HG02763 (cell line): ENCODE results near the gene CDK6.

Experiments used
- ATAC-seq: cut with Tn5 transposase; IDR thresholded peaks from one replicate; pipeline ENCODE4 v1.9.1; 2021; ENCODE audit warnings: mild to moderate bottlenecking, moderate library complexity; ENCODE audit not compliant: unreplicated experiment

The CDK6 gene

DNA sequence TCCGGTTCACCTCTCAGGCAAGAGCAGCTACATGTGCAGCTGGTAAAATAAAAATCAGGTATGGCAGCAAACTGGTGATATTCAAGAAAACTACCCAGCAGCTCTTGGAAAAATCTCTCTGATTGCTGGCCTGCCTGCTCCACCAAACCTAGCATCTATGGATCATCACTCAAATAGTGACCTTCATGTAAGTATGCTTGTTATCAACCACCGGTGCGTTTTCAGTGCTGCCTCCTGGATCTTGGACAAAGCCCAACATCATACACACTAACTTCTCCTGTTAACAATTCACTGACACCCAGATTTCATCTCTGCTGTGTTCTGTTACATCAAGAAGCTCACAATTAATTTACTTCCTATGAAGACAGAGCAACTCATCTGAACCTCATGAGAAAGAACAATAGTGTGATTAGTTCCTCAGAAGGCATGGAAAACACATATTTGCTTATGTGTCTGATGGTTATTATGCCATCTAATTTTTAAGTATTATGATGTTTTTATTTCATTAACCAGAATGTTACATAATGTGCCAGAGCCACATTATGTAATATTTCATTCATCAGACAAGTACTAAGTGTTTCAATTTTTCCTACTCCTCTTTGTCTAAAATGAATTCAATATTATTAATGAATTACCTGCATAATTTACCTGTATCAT lies 8.8 kb downstream of the CDK6 start:
- no peak for ATAC-seq

DNA sequence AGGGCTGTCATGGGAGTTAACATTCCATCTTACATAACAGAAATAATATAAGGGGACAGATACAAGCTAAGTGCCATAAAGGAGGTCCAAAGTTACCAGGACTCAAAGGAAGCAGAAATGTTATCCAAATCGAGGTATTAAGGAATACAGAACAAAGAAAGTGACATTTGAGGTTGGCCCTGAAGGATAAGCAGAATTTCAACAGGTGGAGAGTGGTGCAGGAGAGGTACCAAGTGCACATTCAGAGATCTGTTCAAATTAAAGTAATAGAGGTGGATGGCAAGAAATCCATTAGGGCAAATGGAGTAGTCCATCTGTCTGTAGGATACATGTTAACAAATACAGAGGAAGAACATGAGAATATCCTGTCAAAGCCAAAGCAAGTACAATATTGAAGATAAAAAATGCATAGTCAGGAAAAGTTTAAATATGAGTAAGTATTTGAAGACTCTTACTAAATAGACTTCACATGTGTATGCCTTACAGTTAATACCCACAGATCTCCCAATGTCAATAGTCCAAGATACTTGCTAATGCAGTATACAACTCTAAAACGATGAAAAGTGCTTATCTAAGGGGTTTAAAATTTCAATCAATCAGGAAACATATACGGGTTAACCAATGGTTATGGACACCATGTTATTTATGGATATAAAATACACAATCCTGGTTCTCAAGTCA lies 10.0 kb downstream of the CDK6 start:
- ATAC-seq = no peak

DNA sequence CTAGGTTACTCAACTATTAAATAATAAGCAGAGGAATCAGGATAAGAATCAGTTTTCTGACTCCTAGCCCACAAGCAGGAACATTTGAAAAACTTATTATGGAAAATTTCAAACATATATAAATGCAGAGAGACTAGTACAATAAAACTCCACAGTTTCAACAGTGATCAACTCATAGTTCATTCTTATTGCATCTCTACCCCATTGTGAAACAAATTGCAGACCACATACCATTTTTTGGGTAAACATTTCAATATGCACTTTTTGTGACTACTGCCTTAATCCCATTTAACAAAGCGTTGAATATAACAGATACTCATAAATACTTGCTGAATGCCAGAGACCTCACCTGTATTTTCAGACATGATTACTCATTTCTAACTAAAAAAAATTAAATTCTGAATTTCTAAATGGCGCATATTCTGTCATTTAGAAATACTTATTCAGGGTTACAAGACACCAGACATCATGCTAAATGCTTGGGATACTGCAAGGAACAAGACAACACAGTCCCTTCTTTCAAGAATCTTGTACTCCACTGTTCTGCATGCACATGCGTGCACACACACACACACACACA lies 11.4 kb downstream of the CDK6 start:
- ATAC-seq = no peak

DNA sequence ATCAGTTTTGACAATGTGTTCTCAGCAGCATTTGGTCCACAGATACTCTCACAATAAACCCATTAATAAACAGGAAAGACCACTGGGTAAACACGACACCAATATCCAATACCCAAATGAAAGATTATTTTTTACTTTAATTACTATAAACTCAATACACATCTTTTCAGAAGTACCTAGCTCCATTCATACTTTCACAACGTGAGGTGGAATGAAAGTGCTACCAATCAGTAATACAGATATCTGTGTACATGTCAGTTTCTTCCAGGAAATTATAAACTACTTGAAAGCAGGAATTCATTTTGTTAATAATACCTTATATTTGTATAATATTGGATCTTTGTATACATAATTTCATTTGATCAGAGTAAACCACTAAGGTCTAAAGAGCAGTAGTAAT lies 11.9 kb downstream of the CDK6 start:
- no peak for ATAC-seq

- no peak for ATAC-seq
Observed at GRCh38 chr7:92823042-92823441, 13.3 kb downstream of the CDK6 start.

DNA sequence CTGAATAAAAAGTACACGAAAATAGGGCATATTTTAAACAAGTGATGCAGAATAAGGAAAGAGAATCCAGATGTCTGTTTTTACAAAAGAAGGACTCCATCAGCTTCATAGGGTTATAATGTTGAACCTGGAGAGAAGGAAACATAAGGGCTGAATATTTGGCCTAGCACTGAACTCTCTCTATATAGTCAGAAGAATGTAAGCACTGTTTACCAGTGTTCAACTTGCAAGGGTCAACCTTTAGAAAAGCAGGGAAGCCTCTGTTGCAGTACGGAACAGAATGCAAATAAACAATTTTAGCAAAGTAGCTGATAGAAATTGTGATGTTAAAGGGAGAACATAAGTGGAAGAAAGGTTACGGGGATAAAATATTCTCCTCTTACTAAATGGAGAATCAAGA lies 16.2 kb downstream of the CDK6 start:
- no peak for ATAC-seq

DNA sequence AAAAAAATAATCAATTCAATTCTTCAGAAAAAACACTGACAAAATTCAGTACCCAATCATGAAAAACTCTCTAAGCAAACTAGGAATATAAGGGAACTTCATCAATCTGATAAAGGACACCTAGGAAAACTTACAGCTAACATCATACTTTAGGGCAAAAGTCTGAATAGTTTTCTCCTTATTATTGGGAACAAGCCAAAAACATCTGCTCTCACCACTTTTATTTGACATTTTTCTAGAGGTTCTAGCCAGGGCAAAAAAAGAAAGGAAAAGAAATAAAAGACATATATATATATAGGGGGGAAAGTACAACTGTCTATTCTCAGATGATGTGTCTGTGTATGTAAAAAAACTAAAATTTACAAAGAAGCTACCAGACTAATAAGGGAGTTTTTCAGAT lies 19.0 kb downstream of the CDK6 start:
- no peak for ATAC-seq

DNA sequence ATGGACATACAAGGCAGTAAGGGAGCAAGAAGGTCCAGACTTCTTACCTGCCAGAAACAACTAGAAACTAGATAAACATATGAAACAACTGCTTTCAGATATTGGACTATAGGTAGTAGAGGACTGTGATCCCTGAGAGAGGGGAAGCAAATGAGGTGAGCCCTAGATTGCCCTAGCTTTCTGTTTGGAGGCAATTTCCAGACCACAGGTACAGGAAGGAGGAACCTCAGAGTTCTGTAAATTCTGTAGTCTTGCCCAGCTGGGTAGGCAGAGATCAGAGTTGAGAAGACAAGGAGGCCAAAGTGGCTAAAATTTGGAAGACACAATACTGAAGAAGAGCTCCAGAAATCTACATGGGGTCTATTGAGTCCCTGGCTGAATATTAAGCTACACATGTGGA lies 21.0 kb downstream of the CDK6 start:
- peak; percentile 36 for ATAC-seq

DNA sequence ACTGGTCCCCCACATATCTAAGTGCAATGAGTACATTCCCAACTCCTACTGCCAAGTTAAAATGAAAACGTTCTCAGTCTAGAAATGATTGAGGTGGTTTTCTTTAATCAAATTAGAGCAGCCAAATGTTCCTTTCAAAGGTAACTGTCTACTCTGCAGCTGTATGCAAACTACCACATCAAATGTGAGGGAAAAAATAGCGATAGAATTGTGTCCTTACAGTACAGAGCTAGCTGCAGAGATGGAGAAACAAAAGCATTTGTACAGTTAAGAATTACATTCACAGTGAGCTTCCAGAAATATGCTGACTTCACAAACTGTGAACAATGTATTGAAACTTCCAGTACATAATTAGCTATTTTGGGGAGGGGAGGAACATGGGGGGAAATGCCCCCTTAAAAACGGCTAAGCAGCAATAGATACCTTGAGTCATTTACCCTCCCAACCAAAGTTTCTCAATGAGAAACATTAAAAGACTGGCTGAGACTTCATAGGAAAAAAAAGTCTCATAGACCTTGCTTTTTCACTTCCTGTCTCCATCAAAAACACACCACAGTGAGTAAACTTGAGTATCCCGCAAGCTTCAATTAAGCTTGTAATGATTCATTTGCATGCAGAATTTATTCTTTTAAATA lies 22.9 kb downstream of the CDK6 start:
- ATAC-seq = peak; percentile 62

DNA sequence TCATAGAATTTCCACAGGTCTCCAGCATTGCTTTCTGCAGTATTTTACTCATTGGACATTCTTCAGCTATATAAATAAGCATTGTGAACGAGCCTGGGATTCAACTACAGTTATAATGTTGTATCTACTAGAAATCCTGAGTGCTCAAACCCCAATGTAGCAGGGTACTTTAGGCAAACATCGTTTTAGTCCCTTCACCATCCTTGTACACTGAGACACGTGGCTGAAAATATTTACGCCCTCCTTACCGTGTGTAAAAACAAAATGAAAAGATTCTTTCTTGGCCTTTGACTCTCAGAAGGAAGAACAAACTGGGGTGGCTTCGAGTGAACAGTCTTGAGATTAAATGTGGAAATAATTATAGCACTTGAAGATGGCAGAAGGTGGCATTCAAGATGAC lies 25.2 kb downstream of the CDK6 start:
- ATAC-seq = no peak

DNA sequence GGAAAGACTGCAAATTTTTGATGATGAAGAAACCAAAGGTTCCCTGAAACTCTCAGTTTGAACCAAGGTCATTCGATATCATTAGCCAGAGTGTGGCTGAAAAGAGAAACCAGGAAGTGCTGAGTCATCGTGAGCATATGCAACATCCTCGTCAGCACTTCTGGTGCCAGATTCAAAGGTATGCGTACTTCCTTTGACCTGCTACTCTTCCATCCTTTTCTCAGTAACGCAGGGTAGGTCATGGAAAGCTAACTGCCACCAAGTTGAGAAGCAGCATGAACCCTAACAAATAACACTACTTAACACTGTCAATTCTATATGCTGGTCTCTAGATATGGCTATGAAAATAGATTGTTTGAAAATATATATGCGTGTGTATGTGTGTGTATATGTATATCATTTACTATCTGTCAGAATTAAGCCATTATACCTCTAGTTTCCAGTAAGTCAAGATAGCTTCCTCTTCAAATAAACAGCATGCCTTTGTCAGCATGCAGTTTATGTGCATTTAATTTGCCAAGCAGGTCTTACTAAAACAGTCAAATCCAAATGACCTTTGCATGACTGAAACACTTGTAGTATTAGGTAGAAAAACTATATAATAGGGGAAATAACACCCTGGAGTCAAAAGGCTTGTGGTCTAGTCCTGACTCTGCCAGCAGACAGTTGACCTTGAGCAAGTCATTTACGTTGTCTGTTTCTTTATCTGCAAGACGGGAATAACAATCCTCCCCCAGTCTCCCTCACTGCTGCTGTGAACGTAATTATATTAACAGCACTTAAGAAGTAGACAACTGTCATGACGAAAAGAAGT lies 26.4 kb downstream of the CDK6 start:
- peak; percentile 69 for ATAC-seq

GRCh38 chr7:92809397-92809759 lies 27.0 kb downstream of the CDK6 start:
- ATAC-seq = peak; percentile 10

DNA sequence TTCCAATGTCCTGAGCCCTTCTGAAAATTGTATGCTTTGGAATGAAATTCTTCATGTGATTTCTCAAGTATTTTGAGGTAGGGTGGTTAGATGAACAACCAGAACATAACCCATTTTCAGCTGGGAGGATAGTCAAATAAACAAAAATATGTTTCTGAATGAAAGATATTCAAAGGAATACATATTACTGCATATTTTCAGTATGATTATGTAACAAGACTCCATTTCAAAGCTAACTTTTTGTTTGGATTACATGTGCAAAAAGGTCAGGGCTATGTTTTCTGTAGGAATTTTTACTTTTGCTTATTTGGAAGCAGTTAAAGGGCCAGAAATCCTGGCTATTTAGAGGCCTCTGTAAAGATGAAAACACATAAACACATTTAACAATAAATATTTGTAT lies 27.7 kb downstream of the CDK6 start:
- no peak for ATAC-seq

DNA sequence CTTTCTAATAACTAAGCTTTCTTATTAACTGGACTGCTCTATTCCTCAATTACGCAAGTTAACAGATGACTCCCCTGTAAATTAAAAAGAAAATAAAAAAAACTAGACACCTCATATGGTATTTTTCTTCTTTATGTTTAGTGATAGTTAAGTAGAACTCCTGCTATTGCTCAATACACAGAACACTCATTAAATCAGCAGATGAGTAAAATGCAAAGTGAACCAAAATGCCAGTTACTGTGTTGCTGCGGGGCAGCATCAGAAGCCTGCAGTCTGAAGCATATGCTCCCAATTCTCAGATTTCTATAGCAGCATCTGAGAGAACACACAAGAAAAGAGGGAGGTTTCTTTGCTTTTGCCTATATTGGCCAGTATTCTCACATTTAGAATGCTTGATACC lies 28.4 kb downstream of the CDK6 start:
- ATAC-seq = no peak

- no peak for ATAC-seq
Observed at GRCh38 chr7:92806496-92806895, 29.9 kb downstream of the CDK6 start.

- no peak for ATAC-seq
Observed at GRCh38 chr7:92802406-92802805, 34.0 kb downstream of the CDK6 start.

GRCh38 chr7:92799446-92800211 lies 36.7 kb downstream of the CDK6 start:
- ATAC-seq = no peak

DNA sequence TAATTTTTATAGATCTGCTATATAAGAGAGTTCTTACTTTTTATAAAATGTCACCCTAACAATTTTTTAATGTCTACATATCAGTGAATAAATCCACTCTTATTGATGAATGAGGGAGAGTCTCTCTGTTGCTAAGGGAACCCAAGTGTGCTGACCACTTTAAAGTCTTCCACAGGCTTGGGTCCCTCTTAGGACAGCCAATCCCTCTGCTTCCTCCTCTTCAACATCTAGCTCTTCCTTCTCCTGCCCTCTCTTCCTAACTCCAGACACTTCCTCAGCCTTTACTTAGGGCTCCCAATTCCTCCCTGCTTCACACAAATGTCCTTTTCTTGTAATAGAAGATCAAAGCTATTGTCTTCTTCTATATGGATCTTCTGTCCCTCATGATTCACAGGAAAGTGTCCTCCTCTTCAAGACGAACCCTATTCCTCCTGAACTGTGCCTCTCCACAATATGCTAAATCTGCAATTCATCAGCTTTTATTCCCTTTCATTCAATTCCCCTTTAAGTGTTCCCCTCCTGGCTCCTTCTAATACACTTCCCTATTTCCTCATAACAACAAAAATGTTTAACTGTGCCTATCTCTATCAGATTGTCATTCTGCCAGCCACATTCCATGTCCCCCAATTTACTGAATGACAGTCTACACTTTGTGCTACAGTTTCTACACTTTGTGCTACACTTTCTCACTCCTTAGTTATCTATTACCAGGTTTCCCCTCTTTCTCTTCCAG lies 37.7 kb downstream of the CDK6 start:
- ATAC-seq = no peak

DNA sequence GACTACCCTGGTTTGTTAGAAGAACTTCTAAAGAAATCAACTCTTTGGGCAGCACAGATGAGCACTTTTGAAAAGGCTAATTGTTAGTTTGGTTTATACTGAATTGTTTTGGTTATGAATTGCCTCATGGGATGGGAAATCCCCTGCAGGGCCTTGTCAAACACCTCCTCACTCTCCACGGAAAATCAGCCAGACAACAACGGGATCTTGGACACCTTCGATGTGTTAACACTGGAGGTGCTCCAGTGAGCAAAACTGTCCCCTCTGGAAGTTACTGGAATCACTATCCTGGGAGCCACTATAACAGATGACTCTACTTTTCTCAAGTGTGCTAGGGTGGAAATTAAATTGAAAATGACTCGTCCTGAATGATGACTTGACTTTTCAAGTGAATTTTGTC lies 38.7 kb downstream of the CDK6 start:
- ATAC-seq = no peak

- ATAC-seq = no peak
Observed at GRCh38 chr7:92797284-92797683, 39.1 kb downstream of the CDK6 start.
